AG08396 (cell line): Measurements from ENCODE around the gene ERF.

Experiments used
- DNase-seq: peaks from one replicate; pipeline ENCODE4 v3.0.0; 2012; ENCODE audit warnings: low spot score, mixed read lengths

ERF gene

DNA sequence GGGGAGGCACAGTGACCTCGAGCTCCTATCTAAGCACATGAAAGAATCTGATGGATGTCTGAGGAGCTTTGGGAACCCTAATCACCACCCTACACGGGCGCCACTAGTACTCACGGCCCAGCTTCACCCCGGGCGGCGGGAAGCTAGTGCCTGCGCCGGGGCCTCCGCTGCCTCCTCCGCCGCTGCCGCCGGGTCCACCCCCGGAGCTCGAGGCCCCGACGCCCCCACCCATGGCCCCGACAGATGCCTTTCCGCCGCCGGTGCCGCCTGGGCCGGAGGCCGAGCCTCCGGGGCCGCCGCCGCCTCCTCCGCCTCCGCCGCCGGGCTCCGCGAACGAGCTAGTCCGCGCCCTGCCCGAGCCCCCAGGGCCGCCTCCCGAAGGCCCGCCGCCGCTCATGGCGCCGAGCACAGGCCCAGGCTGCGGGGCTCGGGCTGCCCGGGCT lies 12.8 kb downstream of the ERF start:
- no peak for DNase-seq

DNA sequence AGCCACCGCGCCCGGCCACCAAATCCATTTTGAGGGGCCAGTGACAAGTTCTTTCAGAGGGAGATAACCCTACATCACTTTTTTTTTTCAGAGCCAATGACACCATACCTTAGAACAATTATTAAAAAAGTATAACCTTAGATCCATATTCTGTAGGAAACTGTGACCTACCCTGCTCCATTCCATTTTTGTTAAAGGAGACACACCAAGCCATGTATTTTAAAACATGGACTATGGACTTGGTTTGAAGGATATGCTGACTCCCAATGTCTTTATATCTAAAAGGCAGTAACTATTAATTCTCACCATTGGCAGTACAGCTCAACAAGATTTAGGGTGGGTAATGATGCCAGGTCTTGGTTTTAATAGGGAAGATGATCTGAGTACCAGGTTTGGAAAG lies 13.6 kb downstream of the ERF start:
- DNase-seq = no peak

DNA sequence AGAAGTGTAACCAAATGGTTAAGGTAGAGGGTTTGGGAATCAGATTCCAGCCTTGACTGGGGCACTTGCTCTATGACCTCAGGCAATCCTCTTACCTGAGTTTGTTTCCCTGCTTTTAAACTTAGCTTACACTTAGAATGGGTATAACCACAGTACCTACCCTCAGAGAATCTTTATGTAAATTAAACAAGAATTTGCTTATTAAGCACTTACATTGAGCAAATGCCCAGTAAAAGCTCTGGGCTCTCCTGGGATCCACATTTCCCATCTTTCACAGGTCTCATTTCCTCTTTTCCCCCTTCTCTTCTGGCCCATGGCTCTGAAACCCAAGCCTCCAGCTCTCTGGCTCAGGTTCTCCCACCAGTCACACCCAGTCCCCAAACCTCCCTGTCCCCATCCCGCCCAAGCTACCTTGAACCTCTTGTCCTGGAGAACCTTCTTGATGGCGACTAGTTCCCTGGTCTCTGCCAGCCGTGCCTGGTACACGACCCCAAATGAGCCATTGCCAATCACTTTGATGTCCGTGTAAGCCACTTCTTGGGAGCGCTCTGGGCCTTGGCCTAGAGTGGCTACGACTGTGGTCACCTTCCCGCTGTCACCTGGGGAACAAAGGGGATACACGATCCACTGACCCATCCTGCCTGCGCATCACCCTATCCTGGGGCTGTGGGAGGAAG lies 15.2 kb downstream of the ERF start:
- DNase-seq = no peak

DNA sequence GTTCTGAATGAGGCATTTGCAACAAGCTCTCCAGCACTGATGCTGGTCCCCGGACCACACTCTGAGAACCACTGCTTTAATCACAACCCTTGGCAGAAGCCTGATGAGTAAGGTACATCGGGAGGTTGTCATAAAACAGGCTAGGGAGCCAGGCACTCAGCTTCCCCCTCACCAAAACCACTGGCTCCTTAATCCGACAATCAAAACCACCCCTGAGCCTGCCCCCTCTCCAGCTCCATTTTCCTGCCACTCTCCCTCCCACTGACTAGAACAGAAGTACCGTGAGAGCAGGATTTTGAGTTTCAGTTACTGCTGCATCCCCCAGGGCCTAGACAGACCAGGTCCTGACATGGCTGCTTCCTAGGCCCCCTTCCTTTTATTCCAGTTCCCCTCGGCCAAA lies 19.7 kb downstream of the ERF start:
- DNase-seq = no peak

DNA sequence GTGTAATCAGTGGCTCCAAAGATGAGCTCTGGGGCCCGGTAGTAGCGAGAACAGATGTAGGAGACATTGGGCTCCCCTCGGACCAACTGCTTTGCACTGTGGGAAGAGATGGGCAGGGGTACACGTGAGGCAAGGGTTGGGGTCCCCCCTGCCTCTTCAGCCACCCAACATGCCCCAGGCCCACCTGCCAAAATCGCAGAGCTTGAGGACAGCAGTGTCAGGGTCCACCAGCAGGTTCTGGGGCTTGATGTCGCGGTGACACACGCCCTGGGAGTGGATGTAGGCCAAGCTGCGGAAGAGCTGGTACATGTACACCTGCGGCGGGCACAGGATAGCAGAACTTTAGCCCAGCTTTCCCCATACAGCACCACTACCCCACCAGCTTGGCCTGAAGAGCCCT lies 20.6 kb downstream of the ERF start:
- no peak for DNase-seq

DNA sequence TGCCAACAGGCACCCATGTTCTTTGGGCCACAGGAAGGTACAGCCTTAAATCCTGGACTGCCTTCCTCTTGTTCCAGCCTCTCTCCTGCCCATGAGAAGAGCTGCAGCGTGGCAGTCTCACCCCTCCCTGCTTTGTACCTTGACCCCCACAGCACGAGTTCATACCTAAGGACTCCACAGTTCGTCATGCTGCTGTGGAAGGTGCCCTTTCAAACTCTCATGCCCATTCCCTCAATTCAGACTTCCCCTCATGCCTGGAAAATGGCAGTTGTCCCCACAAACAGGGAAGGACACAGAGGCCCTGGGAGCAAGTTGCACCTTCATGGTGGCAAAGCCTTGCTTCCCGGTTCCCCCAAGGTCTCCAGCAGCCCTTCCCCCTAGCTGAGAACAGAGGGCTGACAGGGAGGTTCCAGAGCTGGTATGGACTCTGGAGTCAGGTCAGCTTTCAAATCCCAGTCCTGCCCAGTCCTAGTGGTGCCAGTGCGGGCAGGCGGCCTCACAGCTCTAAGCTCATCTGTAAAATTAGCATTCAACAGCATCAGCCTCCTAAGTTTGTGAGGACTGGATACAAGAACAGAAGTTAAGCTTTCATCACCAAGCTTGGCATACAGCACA lies 21.1 kb downstream of the ERF start:
- no peak for DNase-seq

DNA sequence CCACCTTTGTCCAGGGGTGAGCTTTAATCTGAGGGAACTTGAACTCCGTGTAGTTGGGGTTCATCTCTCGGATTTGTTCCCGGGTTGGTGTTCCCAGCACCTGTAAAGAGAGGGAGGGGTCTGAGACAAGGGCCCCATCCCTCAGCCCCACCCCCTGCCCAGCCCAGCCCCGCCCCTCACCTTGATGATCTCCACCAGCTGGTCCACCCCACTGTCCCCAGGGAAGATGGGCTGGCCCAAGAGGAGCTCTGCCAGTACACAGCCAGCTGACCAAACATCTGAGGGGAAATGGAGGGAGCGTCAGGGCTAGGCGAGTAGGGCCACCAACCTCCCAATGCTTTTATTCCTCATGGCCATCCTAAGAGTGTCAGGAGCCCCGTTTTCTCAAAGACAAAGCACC lies 21.8 kb downstream of the ERF start:
- DNase-seq = no peak

DNA sequence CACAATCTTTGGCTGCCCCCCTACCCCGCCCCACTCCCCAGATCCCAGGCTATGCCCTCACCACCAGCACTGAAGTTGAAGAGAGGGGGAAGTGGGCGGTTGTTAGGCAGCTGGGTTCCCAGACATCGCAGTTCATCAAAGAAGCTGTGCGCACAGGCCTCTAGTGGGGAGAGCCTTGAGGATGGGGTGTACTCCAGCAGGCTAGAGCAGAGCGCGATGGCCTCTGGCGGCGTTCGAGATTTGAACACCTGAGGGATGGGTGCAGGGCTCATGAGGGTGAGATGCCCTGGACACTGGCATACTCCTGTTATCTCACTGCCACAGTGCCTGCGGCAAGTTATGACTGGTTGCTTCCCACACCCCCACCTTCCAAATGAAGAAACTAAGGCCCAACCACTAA lies 22.5 kb downstream of the ERF start:
- no peak for DNase-seq

DNA sequence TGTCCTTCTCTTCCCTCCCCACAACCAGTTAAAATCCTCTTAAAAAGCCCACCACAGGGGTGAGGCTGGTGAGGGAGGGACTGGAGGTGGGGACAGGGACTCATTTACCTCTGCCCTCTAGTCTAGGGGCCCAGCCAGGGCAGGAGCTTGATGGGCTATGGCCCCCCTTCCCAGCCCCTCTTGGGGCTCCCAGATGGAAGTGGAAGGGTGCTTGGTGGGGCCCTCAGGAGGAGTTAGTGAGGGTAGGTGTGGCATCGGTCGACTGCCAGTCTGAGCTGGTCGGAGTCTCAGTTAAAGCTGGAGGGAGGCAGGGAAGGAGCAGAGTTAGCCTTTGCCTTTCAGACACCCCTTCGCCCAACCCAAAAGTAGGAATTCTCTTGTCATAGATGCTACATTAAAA lies 24.4 kb downstream of the ERF start:
- no peak for DNase-seq

DNA sequence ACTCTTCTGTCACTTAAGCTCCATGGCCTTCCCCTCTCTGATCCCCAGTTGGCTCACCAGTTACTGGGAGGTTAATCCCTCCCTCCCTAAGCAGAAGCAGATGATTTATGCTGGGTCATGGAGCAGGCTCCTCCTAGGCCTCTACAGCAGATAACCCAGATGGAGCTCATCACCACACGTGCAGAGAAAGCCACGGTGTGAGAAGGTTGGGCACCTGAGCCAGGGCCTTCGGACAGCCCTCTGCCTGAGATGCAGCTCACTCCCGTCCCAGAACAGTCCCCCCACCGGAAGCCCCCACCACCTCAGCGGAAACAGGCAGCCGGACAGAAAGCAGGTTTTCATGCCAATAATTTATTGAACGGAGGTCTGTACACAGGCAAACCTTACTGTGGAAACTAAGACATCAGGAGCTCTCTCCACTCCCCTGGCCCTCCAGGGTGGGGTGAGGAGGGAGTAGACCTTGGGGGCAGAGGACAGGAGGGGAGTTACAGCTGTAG lies 25.0 kb downstream of the ERF start:
- DNase-seq = peak; percentile 48

DNA sequence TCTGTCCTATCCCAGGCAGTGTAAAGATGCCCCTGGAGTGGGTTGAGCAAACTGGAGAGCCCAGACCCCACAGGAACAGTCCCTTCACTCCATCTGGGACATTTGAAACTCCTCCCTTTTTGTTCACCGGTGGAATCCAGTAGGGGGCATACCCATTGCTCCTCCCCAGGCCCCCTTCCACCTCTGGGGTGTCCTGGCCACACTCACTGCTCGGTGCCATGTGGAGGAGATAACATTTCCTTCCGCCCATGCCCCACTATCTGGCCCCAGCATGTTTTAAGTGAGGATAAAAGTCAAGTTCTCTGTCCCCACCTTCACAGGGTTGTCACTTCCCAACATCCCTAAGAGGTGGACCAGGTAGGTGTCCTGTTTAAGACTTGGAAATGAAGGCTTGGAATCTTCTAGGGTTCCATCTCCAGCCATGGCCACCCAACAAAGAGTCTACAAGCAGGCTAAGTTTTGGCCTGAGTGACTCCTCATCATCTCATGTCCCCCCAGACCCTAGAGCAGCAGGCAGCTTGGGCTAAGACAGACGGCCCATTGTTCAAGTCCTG lies 25.6 kb downstream of the ERF start:
- no peak for DNase-seq

DNA sequence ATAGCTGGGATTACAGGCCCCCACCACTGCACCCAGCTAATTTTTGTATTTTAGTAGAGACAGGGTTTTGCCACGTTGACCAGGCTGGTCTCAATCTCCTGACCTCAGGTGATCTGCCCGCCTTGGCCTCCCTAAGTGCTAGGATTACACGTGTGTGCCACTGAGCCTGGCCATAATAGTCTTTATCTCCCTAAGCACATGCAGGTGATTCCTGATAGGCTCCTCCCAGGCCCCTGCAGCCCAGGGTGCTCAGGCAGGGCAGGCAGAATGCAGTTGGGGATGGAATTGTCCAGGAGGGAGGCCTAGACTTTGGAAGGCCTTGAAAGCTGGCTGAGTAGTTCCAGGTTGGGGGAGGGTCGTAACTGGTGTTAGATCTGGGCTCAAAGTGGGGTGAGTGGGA lies 26.3 kb downstream of the ERF start:
- no peak for DNase-seq

DNA sequence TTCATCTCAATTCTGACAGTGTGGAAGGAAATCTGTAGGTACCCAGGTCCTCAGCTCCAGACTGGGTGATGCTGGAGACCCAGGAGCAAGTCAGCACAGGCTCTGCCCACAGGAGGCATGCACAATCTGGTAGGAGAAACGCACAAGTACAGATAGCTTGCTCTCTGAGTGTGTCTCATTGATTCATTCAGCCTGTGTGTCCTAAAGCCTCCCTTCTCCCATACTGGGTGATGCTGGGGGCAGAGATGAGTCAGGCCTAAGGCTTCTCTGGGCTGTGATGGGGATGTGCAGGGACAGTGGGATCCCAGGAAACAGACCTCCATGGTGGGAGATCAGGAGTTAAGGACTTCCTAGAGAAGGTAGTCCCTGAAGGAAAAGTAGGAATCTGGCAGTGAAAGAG lies 28.0 kb downstream of the ERF start:
- DNase-seq = peak; percentile 61

DNA sequence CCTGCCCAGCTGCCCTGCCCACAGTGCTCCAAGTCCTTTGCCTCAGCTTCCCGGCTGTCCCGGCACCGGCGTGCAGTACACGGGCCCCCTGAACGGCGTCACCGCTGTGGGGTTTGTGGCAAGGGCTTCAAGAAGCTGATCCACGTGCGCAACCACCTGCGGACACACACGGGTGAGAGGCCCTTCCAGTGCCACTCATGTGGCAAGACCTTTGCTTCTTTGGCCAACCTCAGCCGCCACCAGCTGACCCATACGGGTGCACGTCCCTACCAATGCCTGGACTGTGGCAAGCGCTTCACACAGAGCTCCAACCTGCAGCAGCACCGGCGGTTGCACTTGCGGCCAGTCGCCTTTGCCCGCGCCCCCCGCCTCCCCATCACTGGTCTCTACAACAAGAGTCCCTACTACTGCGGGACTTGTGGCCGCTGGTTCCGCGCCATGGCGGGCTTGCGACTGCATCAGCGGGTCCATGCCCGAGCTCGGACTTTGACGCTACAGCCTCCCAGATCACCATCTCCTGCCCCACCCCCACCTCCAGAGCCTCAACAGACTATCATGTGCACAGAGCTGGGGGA lies 29.1 kb downstream of the ERF start:
- no peak for DNase-seq

DNA sequence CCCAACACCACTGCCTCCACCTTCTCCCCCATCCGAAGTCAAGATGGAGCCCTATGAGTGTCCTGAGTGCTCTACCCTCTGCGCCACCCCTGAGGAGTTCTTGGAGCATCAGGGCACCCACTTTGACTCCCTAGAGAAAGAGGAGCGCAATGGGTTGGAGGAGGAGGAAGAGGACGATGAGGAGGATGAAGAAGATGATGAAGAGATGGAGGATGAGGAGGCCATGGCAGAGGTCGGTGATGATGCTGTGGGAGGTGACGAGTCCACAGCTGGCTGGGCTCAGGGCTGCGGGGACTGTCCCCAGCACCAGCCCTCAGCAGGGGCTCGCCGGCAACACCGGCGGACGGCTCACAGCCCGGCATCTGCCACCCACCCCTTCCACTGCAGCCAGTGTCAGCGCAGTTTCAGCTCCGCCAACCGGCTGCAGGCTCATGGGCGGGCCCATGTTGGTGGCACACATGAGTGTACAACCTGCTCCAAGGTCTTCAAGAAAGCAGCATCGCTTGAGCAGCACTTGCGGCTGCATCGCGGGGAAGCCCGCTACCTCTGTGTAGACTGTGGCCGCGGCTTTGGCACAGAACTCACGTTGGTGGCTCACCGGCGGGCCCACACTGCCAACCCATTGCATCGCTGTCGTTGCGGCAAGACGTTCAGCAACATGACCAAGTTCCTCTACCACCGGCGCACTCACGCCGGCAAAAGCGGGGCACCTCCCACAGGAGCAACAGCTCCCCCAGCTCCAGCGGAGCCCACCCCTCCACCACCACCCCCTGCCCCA lies 29.8 kb downstream of the ERF start:
- no peak for DNase-seq

DNA sequence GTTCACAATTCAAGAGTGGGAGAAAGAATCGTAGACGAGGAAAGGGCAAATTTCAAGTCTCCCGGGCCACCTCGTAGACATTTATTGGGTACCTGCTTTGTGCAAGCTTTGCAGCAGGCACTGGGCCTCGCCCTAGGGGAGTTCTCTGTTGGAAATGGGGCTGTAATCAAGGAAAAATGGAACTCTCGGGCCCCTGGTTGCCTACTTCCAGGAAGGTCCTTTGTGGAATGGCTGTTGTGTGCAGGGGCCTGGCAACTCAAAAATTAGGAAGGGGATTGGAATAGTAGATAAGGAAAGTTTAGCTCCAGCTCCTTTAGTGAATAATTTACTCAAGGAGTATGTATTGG lies 34.2 kb downstream of the ERF start:
- DNase-seq = no peak

DNA sequence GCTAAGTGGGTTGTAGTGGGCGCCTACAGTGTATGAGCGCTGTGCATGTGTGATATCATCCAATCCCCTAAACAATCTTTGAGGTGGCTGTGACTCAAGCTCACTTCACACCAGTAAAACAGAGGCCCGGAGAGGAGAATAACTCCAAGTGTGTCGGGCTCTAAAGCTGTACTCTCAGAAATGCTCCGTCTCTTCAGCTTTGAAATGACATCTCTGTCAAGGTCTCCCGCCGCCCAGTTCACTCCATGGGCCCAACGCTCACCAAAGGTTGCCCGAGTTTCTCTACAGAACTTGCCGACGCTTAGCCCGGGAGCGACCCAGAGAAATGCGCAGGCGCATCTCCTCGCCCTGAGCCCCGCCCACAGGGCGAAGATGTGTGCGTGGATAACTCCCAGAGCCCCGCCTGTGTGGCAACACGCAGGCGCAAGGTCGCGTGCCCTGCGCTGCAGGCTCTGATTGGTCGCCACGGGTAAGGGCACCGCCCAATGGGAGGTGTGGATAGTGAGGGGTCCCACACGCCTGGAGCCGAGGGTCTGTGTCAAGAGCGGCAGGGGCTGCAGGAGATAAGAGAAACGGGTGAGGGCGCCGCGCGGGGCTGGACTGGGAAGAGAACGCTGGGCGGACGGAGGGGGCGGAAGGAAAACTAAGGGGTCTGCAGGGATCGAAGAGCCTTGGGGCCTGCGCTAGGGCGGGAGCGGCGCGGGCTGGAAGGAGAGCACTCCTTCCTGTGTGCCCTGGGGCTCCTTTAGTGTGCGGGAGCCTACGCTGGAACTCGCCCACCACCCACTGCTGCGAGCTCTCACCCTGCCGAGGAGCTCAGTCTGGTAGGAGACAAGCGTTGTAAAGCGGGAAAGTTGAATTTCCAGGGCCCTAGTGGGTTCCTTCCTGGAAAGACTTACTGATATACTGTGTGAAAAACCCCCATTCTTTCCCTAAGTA lies 34.8 kb downstream of the ERF start, which contains the start of gene ZNF526:
Gene ZNF526 (plus strand): TSS at position 501 of the 939 bp plus-strand sequence. CDS start 4,092 bp downstream, outside the sequence.
- DNase-seq = peak; percentile 100

DNA sequence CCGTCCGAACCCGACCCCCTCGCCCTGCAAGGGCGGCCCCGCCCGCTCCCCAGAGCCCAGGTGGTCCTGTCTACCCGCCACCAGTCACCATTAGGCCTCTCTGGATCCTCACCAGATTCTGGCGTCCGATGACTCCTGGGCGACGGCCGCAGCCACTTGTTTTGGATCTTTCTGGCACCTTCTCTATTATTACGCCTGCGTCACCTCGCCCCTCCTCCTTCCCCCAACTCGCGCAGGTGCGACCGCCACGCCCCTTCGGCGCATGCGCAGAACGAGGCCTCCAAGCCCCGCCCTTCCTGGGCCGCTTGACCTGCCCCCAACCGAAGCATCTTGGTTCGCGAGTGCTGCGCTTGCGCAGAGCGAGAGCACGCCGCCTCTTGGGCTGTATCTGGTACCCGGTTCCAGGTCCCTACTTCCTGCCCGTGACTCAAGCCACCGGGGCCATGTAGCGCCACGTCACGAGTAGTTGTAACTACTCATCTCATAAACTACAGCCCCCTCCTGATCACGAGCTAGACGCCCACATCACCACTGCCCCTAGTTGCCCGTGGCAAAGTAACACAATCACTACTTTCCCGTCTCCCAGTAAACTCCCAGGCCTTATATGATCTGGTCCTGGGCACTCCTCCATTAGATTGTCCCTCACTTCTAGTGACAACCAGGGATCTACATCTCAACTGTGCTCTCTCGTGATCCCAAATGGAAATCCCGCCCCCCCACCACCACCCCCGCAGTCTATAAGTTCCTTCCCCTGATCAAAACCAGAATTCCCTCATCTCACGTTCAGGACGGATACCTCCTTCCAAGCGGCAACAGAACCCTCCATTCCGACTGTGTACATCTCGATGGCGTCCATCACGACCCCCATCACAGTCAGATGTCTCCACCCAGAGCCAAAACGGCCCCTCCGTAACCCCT lies 37.1 kb downstream of the ERF start, which contains the start of gene DEDD2:
Gene DEDD2 (minus strand): TSS at position 158 of the 918 bp plus-strand sequence. CDS start 670 bp downstream, outside the sequence.
- peak; percentile 98 for DNase-seq

DNA sequence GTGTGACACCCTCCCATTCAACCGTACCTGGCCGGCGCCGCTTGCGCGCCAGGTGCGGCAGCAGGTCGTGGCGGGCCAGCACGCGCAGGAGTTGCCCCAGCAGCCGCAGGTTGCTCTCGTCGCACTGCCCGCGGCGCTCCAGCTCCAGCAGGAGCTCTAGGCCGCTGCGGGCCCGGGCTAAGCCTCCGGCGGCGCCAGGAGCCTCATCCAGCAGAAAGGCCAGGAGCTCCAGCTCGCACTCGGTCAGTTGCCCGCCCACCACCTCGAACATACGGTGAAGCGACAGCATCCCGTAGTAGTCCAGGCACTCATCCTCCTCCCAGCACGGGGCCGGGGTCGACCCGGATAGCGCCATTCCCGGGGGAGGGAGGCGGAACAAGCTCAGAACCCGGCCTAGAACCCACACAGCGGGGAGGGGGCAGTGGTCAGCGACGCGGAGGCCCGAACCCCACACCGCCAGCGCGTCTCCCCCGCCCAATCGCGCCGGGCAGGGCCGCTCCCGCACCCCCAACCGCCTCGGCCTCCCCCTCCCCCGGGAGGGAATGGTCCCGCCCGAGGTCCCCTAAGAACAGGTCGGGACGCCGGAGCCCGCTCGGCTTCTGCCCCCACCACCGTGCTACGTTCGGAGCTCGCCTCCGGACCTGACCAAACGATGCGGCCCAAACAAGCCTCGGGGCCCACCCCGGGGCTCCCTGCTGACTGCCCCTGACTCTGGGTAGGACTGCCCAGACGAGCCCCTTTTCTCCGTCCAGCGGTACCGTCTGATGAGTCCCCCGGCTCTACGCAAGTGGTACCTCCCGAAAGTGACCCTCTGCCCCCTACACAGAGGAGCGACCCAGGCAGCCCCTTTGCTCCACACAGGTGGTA lies 38.0 kb downstream of the ERF start:
- peak; percentile 64 for DNase-seq
